ENCODE measurements around the gene ZNF200. TPM values are rescaled to one million over a fixed set of nuclear protein-coding genes. Genes with fewer than 3 reads are reported as not detected.
"Not testable (repeated sequence)": the region's sequence is repeated elsewhere in the genome, so short reads cannot be mapped to it uniquely, and the experiment has no call there.

The ZNF200 gene
- total RNA-seq, 2 donors from 2014 or later, result 14.8 to 15.5 TPM

- Mint-ChIP-seq H3K4me1 (ENCODE audit: low read depth) (peaks cover 59% of the 10 kb centered on the region), H3K27me3 (ENCODE audit: low read depth) (peaks cover 61% of the 10 kb centered on the region), H3K4me3 (peak overlapping the region; percentile 92 to 99), H3K9me3 (no peaks in the 10 kb centered on the region), H3K36me3 (ENCODE audit: insufficient read depth in 2 of 2) (peaks cover 4 to 8% of the 10 kb centered on the region in 2 donors), H3K27ac (peak overlapping the region; percentile 95)
- DNase-seq (peak; percentile 62 to 64), ATAC-seq (replicated peaks in 1 of 2) (peak; percentile 47 to 48)
Observed at GRCh38 chr16:3188925-3189825, 45.8 kb downstream of the ZNF200 start.

GRCh38 chr16:3188675-3188924, 46.4 kb downstream of the ZNF200 start:
- peaks cover 61% of the 10 kb centered on the region for H3K27me3 Mint-ChIP-seq (ENCODE audit: low read depth)
- H3K27ac Mint-ChIP-seq, result peak overlapping the region; percentile 95
- no peaks in the 10 kb centered on the region for H3K9me3 Mint-ChIP-seq
- ATAC-seq (replicated peaks in 1 of 2) (no peak), DNase-seq (no peak)
- H3K4me1 Mint-ChIP-seq (ENCODE audit: low read depth), result peaks cover 64% of the 10 kb centered on the region
- peak overlapping the region; percentile 92 to 99 for H3K4me3 Mint-ChIP-seq
- H3K36me3 Mint-ChIP-seq (ENCODE audit: insufficient read depth in 2 of 2), result peaks cover 8 to 10% of the 10 kb centered on the region in 2 donors

- peak; percentile 79 to 89 for DNase-seq
- peaks cover 9 to 10% of the 10 kb centered on the region in 2 donors for H3K36me3 Mint-ChIP-seq (ENCODE audit: insufficient read depth in 2 of 2)
- ATAC-seq (replicated peaks in 1 of 2), result peak; percentile 51 to 70
- peak within 1 kb of the TSS; percentile 99 for H3K27ac Mint-ChIP-seq
- H3K9me3 Mint-ChIP-seq, result no peaks in the 10 kb centered on the region
- H3K27me3 Mint-ChIP-seq (ENCODE audit: low read depth), result peaks cover 61% of the 10 kb centered on the region
- H3K4me3 Mint-ChIP-seq, result peak within 1 kb of the TSS; percentile 92 to 99
- peaks cover 70% of the 10 kb centered on the region for H3K4me1 Mint-ChIP-seq (ENCODE audit: low read depth)
Observed at GRCh38 chr16:3187798-3188674, 46.9 kb downstream of the ZNF200 start, which contains the start of gene OR1F1. OR1F1 (plus strand) TSS chr16:3188204.

- Mint-ChIP-seq H3K36me3 (ENCODE audit: insufficient read depth in 2 of 2) (peaks cover 10 to 11% of the 10 kb centered on the region in 2 donors), H3K4me1 (ENCODE audit: low read depth) (peaks cover 76% of the 10 kb centered on the region), H3K27ac (peak overlapping the region; percentile 99), H3K9me3 (no peaks in the 10 kb centered on the region), H3K4me3 (peak overlapping the region; percentile 92 to 99), H3K27me3 (ENCODE audit: low read depth) (peaks cover 69% of the 10 kb centered on the region)
- DNase-seq (no peak), ATAC-seq (replicated peaks in 1 of 2) (no peak)
Observed at GRCh38 chr16:3186946-3187690, 47.8 kb downstream of the ZNF200 start.

GRCh38 chr16:3183445-3184139, 51.4 kb downstream of the ZNF200 start:
- Mint-ChIP-seq H3K9me3 (no peaks in the 10 kb centered on the region), H3K4me3 (peak overlapping the region; percentile 75 to 95), H3K4me1 (ENCODE audit: low read depth) (peaks cover 62% of the 10 kb centered on the region), H3K27me3 (ENCODE audit: low read depth) (peaks cover 80% of the 10 kb centered on the region), H3K36me3 (ENCODE audit: insufficient read depth in 2 of 2) (peaks cover 7 to 10% of the 10 kb centered on the region in 2 donors), H3K27ac (peak overlapping the region; percentile 52)
- ATAC-seq (replicated peaks in 1 of 2) (peak in 1 of 2 donors; percentile 18), DNase-seq (no peak)

- peak overlapping the region; percentile 96 for H3K27ac Mint-ChIP-seq
- ATAC-seq (replicated peaks in 1 of 2) (peak; percentile 52 to 73), DNase-seq (peak; percentile 58 to 71)
- H3K27me3 Mint-ChIP-seq (ENCODE audit: low read depth), result peaks cover 78% of the 10 kb centered on the region
- no peaks in the 10 kb centered on the region for H3K9me3 Mint-ChIP-seq
- H3K36me3 Mint-ChIP-seq (ENCODE audit: insufficient read depth in 2 of 2), result peaks cover 7 to 10% of the 10 kb centered on the region in 2 donors
- H3K4me3 Mint-ChIP-seq, result peak overlapping the region; percentile 75 to 95
- H3K4me1 Mint-ChIP-seq (ENCODE audit: low read depth), result peaks cover 54% of the 10 kb centered on the region
Observed at GRCh38 chr16:3182608-3183444, 52.1 kb downstream of the ZNF200 start.

GRCh38 chr16:3182293-3182607, 52.7 kb downstream of the ZNF200 start:
- Mint-ChIP-seq H3K27me3 (ENCODE audit: low read depth) (peaks cover 78% of the 10 kb centered on the region), H3K4me1 (ENCODE audit: low read depth) (peaks cover 49% of the 10 kb centered on the region), H3K36me3 (ENCODE audit: insufficient read depth in 2 of 2) (peaks cover 5 to 10% of the 10 kb centered on the region in 2 donors), H3K27ac (peak overlapping the region; percentile 96), H3K4me3 (peak overlapping the region; percentile 75 to 95)
- not testable (repeated sequence) for ATAC-seq (replicated peaks in 1 of 2); H3K9me3 Mint-ChIP-seq; DNase-seq

- peaks cover 44% of the 10 kb centered on the region for H3K4me1 Mint-ChIP-seq (ENCODE audit: low read depth)
- DNase-seq, result no peak
- H3K4me3 Mint-ChIP-seq, result no peak overlapping the region
Observed at GRCh38 chr16:3180445-3180878, 54.5 kb downstream of the ZNF200 start.

GRCh38 chr16:3179651-3180050, 55.3 kb downstream of the ZNF200 start:
- Mint-ChIP-seq H3K4me3 (no peak overlapping the region), H3K36me3 (ENCODE audit: insufficient read depth in 2 of 2) (peaks cover 5 to 9% of the 10 kb centered on the region in 2 donors), H3K9me3 (no peaks in the 10 kb centered on the region), H3K4me1 (ENCODE audit: low read depth) (peaks cover 44% of the 10 kb centered on the region), H3K27me3 (ENCODE audit: low read depth) (peaks cover 83% of the 10 kb centered on the region), H3K27ac (no peak overlapping the region)
- ATAC-seq (replicated peaks in 1 of 2) (no peak), DNase-seq (no peak)

More at GRCh38 chr16:3180445-3180878, 54.5 kb downstream of the ZNF200 start:
- Mint-ChIP-seq H3K27me3 (ENCODE audit: low read depth) (peaks cover 84% of the 10 kb centered on the region), H3K36me3 (ENCODE audit: insufficient read depth in 2 of 2) (peaks cover 5 to 9% of the 10 kb centered on the region in 2 donors), H3K9me3 (no peaks in the 10 kb centered on the region), H3K27ac (no peak overlapping the region)
- ATAC-seq (replicated peaks in 1 of 2), result no peak

GRCh38 chr16:3175157-3176093, 59.5 kb downstream of the ZNF200 start:
- DNase-seq, result peak; percentile 54 to 60
- peak; percentile 2 to 9 for ATAC-seq (replicated peaks in 1 of 2)
- peaks cover 67% of the 10 kb centered on the region for H3K27me3 Mint-ChIP-seq (ENCODE audit: low read depth)
- H3K36me3 Mint-ChIP-seq (ENCODE audit: insufficient read depth in 2 of 2), result no peaks in the 10 kb centered on the region
- peaks cover 42% of the 10 kb centered on the region for H3K4me1 Mint-ChIP-seq (ENCODE audit: low read depth)
- H3K4me3 Mint-ChIP-seq, result peak overlapping the region; percentile 54 to 90
- H3K9me3 Mint-ChIP-seq, result no peaks in the 10 kb centered on the region
- H3K27ac Mint-ChIP-seq, result peak overlapping the region; percentile 91
